HG02938 (cell line): ENCODE results near the gene BCL3.
"Not testable (repeated sequence)": the region's sequence is repeated elsewhere in the genome, so short reads cannot be mapped to it uniquely, and the experiment has no call there.

Experiments
- ATAC-seq: cut with Tn5 transposase; IDR thresholded peaks from one replicate; pipeline ENCODE4 v1.9.1; 2021; ENCODE audit warnings: mild to moderate bottlenecking, moderate library complexity; ENCODE audit not compliant: unreplicated experiment

BCL3 gene

DNA sequence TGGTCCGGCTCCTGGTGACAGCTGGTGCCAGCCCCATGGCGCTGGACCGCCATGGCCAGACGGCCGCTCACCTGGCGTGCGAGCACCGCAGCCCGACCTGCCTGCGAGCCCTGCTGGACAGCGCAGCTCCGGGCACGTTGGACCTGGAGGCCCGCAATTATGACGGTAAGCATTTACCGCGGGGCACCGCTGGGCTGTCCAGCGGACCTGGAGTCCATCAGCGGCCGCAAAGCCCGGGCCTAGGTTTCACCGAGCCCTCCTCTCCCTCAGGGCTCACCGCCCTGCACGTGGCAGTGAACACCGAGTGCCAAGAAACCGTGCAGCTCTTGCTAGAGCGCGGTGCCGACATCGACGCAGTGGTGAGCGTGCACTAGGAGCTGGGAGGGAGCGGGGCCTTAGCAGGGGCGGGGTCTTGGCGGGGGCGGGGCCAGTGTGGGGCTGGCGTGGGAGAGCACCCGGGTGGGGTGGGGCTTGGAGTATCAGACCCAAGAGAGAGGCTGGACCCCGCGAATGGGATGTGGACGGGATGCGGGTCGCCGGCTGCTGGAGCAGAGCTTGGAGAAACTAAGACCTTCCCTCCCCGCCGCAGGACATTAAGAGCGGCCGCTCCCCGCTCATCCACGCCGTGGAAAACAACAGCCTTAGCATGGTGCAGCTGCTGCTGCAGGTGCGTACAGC, 8.7 kb downstream of the BCL3 start:
- ATAC-seq: no peak

DNA sequence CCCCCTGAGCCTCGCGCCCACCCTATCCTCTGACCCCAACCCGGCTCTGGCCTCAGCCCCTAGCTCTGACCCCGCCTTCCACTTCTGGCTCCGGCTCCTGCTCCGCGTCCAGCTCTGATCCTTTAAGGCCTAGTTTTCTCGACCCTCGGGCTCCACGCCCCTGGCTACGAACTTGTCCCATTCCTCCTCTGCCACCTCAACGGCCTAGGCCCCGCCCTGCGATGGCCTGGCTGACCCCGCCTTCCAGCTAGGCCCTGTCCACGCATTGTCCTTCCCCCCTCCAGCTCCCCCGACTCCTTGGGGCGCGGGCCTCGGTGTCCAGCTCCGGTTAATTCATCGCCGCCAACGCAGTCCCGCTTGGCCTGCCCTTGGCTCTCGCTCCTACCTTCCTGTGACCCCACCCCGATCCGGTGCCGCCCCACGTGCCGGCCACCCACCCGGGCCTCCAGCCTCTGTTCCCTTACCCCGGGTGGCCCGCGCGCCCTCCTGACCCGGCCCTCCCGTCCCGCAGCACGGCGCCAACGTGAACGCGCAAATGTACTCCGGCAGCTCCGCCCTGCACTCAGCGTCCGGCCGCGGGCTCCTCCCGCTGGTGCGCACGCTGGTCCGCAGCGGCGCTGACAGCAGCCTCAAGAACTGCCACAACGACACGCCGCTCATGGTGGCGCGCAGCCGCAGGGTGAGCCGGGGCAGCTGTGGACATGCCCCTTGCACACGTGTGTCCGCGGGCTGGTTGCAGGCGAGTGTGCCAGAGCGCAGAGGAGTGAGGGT, 9.4 kb downstream of the BCL3 start:
- ATAC-seq: no peak

DNA sequence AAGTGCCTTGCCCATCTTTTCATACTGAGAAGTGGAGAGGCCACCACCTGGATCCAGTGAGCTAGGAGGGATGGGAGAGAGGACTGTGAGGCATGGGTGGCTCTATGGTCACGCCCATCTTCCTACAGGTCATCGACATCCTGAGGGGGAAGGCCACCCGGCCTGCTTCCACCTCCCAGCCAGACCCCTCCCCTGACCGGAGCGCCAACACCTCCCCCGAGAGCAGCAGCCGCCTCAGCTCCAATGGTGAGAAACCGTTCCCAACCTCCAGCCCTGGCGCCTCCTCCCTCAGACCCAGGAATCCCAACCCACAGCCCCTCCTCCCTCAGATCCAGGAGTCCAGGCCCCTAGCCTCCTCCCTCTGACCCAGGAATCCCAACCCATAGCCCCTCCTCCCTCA, 10.1 kb downstream of the BCL3 start:
- ATAC-seq: no peak

DNA sequence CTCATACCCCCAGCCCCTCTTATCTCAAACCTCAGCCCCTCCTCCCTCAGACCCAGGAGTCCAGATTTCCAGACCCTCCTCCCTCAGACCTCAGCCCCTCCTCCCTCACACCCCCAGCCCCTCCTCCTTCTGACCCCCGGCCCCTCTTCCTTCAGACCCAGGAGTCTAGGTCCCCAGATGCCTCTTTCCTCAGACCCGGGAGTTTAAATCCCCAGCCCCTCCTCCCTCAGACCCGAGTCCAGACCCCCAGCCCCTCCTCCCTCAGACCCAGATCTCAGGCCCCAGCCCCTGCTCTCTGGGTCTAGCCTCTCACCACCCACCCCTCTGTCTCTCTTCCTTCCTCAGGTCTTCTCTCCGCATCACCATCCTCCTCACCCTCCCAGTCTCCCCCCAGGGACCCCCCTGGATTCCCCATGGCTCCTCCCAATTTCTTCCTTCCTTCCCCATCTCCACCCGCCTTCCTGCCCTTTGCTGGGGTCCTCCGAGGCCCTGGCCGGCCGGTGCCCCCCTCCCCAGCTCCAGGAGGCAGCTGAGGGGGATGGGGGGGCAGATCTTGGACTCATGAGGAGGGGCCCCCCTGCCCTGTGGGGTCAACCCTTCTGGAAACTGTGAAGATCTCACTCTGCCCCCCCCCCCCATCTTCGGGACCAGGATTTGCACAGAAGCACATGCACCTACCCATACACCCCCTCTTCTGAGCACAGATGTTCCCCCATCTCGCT, 10.7 kb downstream of the BCL3 start:
- no peak for ATAC-seq

DNA sequence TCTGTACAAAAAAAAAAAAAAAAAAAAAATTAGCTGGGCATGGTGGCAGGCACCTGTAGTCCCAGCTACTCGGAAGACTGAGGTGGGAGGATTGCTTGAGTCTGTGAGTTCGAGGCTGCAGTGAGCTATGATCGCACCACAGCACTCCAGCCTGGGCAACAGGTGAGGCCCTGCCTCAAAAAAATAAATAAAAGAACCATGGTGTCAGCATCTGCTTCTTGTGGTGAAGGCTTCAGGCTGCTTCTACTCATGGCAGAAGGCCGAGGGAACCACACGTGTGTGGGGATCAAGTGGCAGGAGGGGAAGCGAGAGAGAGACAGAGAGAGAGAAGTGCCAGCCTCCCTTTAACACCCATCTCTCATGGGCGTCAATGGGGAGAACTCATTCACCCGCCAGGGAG, 13.5 kb downstream of the BCL3 start:
- ATAC-seq: no peak

DNA sequence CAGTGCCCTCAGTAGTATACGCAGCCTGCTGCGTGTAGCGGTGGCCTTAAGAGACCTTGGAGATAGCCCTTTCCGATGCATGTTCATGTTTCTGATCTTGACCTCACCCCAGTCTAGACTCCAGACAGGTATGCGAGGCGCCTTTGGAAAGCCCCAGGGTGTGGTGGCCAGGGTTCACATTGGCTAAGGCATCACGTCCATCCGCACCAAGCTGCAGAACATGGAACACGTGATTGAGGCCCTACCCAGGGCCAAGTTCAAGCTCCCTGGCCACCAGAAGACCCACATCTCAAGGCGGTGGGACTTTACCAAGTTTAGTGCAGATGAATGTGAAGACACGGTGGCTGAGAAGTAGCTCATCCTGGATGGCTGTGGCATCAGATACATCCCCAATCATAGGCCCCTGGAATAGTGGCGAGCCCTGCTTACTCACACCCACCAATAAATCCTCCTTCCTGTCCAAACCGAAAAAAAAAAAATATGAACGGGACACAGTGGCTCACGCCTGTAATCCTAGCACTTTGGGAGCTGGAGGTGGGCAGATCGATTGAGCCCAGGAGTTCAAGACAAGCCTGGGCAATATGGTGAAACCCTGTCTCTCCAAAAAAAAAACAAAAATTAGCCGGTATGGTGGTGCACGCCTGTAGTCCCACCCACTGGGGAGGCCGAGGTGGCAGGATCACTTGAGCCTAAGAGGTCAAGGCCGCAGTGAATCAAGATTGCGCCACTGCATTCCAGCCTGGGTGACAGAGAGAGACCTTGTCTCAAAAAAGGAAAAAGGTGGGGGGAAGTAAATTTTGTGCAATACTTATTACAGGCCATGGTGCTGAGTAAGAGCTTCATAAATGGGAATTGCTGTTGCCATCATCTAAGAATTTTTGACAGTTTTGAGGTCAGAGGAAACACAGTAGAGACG, 16.8 kb downstream of the BCL3 start:
- no peak for ATAC-seq

DNA sequence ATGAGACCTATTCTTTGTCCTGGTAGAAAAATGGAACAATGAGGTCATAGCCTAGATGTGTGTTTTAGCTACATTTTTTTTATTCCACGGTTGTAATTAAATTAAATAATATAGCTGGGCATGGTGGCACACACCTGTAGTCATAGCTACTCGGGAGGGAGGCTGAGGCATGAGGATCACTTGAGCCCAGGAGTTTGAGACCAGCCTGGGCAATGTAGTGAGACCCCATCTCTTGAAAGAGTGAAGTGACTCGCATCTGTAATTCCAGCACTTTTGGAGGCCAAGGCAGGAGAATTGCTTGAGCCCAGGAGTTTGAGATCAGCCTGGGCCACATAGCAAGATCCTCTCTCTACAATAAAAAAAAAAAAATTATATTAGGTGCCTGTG, 17.4 kb downstream of the BCL3 start:
- no peak for ATAC-seq

DNA sequence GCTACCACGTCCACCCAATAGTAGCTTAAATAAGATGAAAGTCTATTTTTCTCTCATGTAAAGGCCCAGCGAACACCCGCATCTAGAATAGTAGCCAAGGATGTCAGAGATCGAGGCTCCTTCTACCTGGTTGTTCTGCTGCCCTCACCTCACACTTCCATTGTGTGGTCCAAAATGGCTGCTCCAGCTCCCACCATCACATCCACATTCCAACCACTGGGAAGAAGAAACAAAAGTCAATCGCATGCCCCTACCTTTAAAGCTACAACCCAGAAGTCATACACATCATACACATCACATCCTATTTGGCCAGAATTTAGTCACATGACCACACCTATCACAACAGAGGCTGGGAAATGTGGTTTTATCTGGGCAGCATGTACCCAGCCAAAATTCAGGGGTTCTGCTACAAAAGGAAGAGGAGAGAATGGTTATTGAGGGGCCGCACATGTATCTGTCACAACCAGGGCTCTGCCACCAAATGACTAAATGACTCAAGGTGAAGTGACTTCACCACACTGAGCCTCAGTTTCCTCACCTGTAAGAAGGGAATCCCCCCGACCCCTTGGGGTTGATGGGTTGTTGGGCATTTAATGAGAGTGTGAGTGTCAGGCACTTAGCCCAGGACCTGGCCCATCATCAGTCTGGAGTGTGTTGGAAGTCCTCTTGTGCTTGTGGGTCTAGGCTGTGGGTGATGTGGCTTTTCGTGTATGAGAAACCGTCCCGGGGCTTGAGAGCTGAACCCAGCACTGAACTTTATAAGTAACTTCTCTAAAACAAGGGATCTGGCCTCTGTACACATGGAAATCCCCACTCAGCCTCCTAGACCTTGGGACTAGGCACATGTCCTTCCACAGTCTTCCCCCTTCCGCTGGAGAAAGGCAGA, 19.0 kb downstream of the BCL3 start:
- no peak for ATAC-seq

DNA sequence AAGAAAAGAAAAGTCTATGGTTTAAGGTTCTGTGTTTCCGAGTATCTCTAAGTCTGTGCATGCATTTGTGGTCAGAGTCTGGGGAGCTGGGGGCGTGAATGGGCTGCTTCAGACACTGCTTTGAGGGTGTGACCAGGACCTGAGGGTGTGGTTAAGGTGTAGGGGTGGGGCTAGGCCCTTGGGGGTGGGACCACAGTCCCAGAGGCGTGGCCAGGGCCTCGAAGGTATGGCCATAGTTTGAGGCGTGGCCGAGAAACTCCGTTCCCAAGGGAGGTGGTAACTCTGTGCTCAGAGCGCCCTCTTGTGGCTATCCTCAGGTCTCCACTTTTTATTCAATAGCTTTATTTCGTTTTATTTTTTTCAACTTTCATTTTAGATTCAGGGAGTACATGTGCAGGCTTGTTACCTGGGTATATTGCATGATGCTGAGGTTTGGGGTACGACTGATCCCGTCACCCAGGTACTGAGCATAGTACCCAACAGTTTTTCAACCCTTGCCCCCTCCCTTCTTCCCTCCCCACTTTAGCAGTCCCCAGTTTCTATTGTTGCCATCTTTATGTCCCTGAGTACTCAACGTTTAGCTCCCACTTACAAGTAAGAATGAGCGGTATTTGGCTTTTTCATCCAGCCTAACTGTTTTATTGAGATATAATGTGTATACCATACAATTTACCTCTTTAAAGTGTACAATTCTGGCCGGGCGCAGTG, 22.2 kb downstream of the BCL3 start:
- peak; percentile 88 for ATAC-seq

DNA sequence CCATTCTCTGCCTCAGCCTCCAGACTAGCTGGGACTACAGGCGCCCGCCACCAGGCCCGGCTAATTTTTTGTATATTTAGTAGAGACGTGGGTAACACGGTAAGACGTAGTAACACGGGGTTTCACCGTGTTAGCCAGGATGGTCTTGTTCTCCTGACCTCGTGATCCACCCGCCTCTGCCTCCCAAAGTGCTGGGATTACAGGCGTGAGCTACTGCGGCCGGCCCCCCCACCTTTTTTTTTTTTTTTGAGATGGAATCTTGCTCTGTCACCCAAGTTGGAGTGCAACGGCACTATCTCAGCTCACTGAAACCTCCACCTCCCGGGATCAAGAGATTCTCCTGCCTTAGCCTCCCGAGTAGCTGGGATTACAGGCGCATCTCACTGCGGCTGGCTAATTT, 23.6 kb downstream of the BCL3 start:
- not testable (repeated sequence) for ATAC-seq

DNA sequence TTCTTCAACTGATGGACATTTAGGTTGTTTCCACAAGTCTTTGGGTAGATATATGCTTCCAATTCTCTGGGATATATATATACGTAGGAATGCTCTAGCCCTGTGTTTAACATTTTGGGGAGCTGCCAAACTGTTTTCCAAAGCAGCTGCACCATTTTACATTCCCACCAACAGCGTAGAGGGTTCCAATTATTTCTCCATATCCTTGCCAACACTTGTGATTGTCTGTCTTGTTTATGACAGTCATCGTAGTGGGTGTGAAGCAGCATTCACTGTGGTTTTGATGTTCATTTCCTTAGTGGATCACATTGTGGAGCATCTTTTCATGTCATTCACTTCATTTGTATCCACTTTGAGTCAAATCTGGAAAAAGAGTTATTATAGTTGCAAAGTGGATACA, 24.5 kb downstream of the BCL3 start:
- no peak for ATAC-seq

DNA sequence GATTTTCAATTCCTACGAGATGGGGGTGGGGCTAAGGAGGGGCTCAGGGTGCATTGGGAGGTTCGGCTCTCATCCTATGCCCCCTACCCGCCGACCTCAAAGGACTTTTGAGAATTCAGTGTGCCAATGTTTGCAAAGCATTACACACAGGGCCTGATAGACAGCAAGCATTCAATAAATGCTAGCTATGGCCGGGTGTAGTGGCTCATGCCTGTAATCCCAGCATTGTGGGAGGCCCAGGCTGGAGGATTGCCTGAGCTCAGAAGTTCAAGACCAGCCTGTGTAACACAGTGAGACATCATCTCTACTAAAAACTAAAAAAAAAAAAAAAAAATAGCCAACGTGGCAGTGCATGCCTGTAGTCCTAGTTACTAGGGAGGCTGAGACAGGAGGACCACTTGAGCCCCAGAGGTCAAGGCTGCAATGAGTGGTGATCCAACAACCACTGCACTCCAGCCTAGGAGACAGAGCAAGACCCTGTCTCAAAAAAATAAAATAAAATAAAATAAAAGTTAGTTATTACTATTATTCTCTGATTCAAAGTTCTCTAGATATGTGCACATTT, 27.2 kb downstream of the BCL3 start:
- no peak for ATAC-seq

DNA sequence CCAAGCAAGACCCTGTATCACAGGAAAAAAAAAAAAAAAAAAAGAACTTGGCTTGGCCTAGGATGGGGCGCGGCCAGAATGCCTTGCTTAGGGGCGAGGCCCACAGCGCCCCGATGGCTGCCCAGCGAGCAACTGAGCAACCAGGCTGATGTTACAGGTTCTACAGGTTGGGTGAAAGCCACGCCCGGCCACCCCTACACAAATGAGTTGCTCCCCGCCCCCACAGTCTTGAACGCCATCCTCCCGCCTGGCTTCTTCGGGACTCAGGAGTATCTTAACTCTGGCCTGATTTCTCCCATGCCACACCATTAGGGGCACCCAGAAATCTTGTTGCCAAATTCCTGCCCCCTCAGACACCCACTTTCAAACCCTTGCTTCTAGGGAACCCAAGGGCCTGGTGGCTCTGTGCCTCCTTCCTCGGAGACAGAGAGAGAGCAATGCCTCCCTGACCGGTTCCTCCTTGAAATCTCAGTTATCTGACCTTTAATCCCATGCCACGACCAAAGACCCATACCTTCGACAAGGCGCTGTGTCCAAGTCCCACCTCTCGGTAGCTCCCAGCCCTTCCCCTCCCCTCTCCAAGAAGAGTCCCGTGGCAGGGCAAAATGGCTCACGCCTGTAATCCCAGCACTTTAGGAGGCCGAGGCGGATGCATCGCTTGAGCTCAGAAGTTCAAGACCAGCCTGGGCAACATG, 28.0 kb downstream of the BCL3 start:
- no peak for ATAC-seq

DNA sequence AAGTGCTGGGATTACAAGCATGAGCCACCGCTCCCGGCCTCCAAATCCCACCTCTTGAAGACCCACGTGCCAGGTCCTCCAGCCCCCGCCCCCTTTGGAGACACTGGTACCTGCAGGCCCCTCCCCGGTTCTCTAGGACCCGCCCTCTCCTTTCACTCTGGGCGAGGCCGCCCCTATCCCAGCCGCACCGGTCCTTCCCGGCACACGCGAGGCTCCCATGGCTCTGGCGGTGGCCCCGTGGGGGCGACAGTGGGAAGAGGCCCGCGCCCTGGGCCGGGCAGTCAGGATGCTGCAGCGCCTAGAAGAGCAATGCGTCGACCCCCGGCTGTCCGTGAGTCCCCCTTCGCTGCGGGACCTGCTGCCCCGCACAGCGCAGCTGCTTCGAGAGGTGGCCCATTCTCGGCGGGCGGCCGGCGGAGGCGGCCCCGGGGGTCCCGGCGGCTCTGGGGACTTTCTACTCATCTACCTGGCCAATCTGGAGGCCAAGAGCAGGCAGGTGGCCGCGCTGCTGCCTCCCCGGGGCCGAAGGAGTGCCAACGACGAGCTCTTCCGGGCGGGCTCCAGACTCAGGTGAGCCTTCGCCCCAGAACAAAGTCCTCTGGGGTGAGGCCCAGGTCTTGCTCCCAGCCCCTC, 29.3 kb downstream of the BCL3 start, which contains the start of gene CBLC:
TSS of gene CBLC (plus strand) at position 176 of the 633 bp plus-strand sequence. CDS start at position 218, 42 bp downstream.
- ATAC-seq: no peak

DNA sequence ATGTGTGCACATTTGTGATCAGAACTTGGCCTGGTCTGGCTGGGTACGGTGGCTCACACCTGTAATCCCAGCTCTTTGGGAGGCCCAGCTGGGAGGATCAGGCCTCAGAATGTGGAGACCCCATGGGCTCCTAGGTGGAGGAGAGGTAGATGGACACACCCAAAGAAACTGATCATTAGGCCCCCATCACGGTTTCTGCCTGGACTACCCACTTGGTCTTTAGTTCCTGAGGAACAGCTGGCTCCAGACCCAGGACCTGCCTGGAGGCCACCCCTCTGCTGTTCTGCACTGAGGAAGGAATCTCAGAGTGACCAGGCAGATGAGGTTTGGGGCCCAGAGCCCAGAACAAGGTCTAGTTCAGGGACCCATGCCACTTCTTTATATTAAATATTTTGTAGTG, 30.6 kb downstream of the BCL3 start:
- no peak for ATAC-seq

DNA sequence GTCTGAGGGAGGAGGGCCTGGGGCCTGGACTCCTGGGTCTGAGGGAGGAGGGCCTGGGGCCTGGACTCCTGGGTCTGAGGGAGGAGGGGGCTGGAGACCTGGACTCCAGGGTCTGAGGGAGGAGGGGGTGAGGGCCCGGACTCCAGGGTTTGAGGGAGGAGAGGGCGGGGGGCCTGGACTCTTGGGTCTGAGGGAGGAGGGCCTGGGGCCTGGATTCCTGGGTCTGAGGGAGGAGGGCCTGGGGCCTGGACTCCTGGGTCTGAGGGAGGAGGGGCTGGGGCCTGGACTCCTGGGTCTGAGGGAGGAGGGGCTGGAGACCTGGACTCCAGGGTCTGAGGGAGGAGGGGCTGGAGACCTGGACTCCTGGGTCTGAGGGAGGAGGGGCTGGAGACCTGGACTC, 33.2 kb downstream of the BCL3 start:
- ATAC-seq: not testable (repeated sequence)

DNA sequence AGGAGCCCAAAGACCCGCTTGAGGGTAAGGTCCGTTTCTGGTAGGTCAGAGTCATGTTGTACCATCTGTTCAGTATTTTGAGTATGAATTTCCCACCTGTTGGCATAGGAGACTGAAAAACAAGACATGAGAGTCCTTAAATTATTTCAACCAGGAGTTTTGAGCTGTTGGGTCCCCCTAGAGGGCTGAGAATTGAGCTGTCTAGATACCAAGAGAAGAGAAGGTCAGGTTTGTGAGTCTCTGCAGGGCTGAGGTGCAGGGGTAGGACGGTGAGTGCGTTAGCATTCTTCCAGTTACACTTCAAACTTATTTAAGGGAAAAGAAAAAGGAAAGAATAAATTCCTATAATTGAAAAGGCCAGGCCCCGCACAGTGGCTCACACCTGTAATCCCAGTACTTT, 34.2 kb downstream of the BCL3 start:
- no peak for ATAC-seq

DNA sequence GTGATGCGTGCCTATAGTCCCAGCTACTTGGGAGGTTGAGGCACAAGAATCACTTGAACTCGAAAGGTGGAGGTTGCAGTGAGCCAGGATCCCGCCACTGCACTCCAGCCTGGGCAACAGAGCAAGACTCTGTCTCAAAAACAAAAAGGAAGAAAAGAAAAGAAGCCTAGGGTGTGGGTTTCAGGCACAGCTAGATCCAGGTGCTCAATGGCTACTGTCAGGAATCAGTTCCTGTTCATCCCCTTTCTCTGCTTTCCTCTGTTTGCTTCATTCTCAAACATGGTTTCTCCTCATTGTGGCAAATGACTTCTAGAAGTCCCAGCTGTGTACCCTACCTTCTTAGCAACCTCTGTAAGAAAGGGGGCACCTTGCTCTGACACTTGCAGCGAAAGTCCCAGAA, 35.0 kb downstream of the BCL3 start:
- ATAC-seq: no peak
